Panc1 (cell line): ENCODE measurements around the gene CEMIP. TPM values are rescaled to one million over a fixed set of nuclear protein-coding genes. Genes with fewer than 3 reads are reported as not detected.

Experiments used
- ATAC-seq: fragments of 200-7000 bp; cut with Tn5 transposase; 2 replicates; pipeline ENCODE4 v1.9.1; 2020; ENCODE audit warnings: mild to moderate bottlenecking, moderate library complexity
- BruUV-seq: library from RNA; stranded (reverse); fragments of 400-500 nt; replicated peaks from 2 replicates; lab custom pipeline; 2021; lab: Mats Ljungman, UMichigan
- CTCF ChIA-PET: fragments of 300-600 bp; sonication (Branson Sonifier 250); formaldehyde crosslinking; loops from one replicate; lab custom pipeline; 2022; ENCODE audit warnings: antibody characterized with exemption; lab: Charles Lee
- POLR2A ChIA-PET: fragments of 300-600 bp; sonication (Branson Sonifier 250); formaldehyde crosslinking; loops from one replicate; lab custom pipeline; 2022; ENCODE audit warnings: antibody characterized with exemption; lab: Charles Lee
- DNase-seq: peaks from one replicate; pipeline ENCODE4 v3.0.0-alpha.2; 2010; ENCODE audit warnings: low read depth, low spot score
- H3K27ac ChIP-seq: 2 replicates; pipeline ENCODE4 v1.5.1; 2011; ENCODE audit warnings: mild to moderate bottlenecking, low read length, inconsistent platforms
- H3K27me3 ChIP-seq: fragments of 200-500 bp; sonication (Bioruptor generic); 2 replicates; pipeline ENCODE4 v1.6.0; 2014; ENCODE audit warnings: low read length, inconsistent platforms; ENCODE audit not compliant: control insufficient read depth, insufficient read depth
- H3K36me3 ChIP-seq: fragments of 200-500 bp; sonication (Bioruptor generic); 2 replicates; pipeline ENCODE4 v1.5.1; 2014; ENCODE audit warnings: inconsistent platforms, mild to moderate bottlenecking, low read length, moderate library complexity; ENCODE audit not compliant: control insufficient read depth, insufficient read depth
- H3K4me1 ChIP-seq: 2 replicates; pipeline ENCODE4 v1.5.1; 2011; ENCODE audit warnings: inconsistent platforms, mild to moderate bottlenecking, low read length, moderate library complexity; ENCODE audit not compliant: control insufficient read depth, insufficient read depth
- H3K4me3 ChIP-seq, 2 experiments: 2 replicates each; pipeline ENCODE4 v1.5.1; 2011 to 2012; ENCODE audit warnings: low read depth in 2 of 2, low read length in 2 of 2, mild to moderate bottlenecking in 2 of 2, inconsistent platforms in 1 of 2, moderate library complexity in 1 of 2
- H3K9me3 ChIP-seq: fragments of 200-500 bp; sonication (Bioruptor generic); 2 replicates; pipeline ENCODE4 v1.5.1; 2014; ENCODE audit warnings: low read depth, mild to moderate bottlenecking, inconsistent platforms, low read length, moderate library complexity; ENCODE audit not compliant: control insufficient read depth, insufficient read depth
- CTCF ChIP-seq: fragments of 450-650 bp; IDR thresholded peaks from 2 replicates; pipeline ENCODE4 v1.5.1; 2017; ENCODE audit warnings: mild to moderate bottlenecking
- POLR2AphosphoS5 ChIP-seq: IDR thresholded peaks from 2 replicates; pipeline ENCODE4 v1.6.1; 2012; ENCODE audit warnings: mild to moderate bottlenecking, low read depth, low read length, moderate library complexity
- REST ChIP-seq, 2 experiments: IDR thresholded peaks; 2 replicates each; pipeline ENCODE4 v1.6.1; 2011 to 2012; ENCODE audit warnings: low read depth in 2 of 2, control low read depth in 1 of 2, low read length in 1 of 2, mild to moderate bottlenecking in 1 of 2, moderate library complexity in 1 of 2; ENCODE audit not compliant: insufficient read depth in 1 of 2
- SIN3A ChIP-seq: IDR thresholded peaks from 2 replicates; pipeline ENCODE4 v1.6.1; 2012; ENCODE audit warnings: low read depth, mild to moderate bottlenecking, low read length, moderate library complexity, borderline replicate concordance; ENCODE audit not compliant: insufficient read depth
- TCF7L2 ChIP-seq: IDR thresholded peaks from 2 replicates; pipeline ENCODE4 v1.6.1; 2011; ENCODE audit warnings: mild to moderate bottlenecking, low read depth, low read length, inconsistent platforms
- in situ Hi-C: cut with HindIII; loops from 2 replicates; pipeline ENCODE4 v1.10.0; 2016; ENCODE audit warnings: low sequenced_read_pairs, low pct_unique_long_range_greater_than_20kb
- intact Hi-C: fragments of 100-400 bp; cut with micrococcal nuclease; formaldehyde crosslinking; loops from one replicate; pipeline ENCODE4 v1.10.0; 2022; ENCODE audit not compliant: unreplicated experiment
- total RNA-seq: library from RNA; stranded (reverse); gene quantifications from one replicate; pipeline ENCODE4 v1.2.1, GENCODE V29; 2021; ENCODE audit not compliant: unreplicated experiment

The CEMIP gene
- total RNA-seq, 1 experiment from 2014 or later: 0.46 TPM

GRCh38 chr15:80950291-80951078, 171.3 kb downstream of the CEMIP start:
- H3K36me3 ChIP-seq: no peaks in the 10 kb centered on the region
- no TSS peak for BruUV-seq
- H3K4me3 ChIP-seq: no peak overlapping the region
- H3K4me1 ChIP-seq: no peaks in the 10 kb centered on the region
- no peaks in the 10 kb centered on the region for H3K9me3 ChIP-seq
- intact Hi-C loops (no loop called here), in situ Hi-C loops (no loop called here)
- DNase-seq: no peak
- ATAC-seq: no peak
- no peak overlapping the region for H3K27ac ChIP-seq
- TF ChIP-seq POLR2AphosphoS5 (no peak), REST (IDR thresholded peaks at IDR 0.05; ENCODE audit: insufficient read depth in 1 of 2, low read depth in 2 of 2, low read length in 1 of 2) (no peak), SIN3A (no peak), CTCF (no peak), TCF7L2 (no peak)
- H3K27me3 ChIP-seq: no peaks in the 10 kb centered on the region
- POLR2A ChIA-PET: interaction anchor here (0.5 kb wide), 1 partner anchor 884 kb away, joined by 4 read pairs; no protein-coding TSS in a partner anchor
- CTCF ChIA-PET: no interaction called here

- Histone ChIP-seq H3K36me3 (no peaks in the 10 kb centered on the region), H3K27me3 (no peaks in the 10 kb centered on the region), H3K9me3 (no peaks in the 10 kb centered on the region), H3K27ac (no peak overlapping the region), H3K4me1 (0 out of 2 replicates have a peak, but pooled peaks cover 3% of the 10 kb centered on the region), H3K4me3 (no peak overlapping the region)
- in situ Hi-C loops (no loop called here), intact Hi-C loops (no loop called here)
- ChIA-PET CTCF (no interaction called here), POLR2A (no interaction called here)
- TF ChIP-seq POLR2AphosphoS5 (no peak), SIN3A (no peak), TCF7L2 (no peak), CTCF (no peak), REST (IDR thresholded peaks at IDR 0.05; ENCODE audit: insufficient read depth in 1 of 2, low read depth in 2 of 2, low read length in 1 of 2) (no peak)
- no peak for ATAC-seq
- no peak for DNase-seq
- no TSS peak for BruUV-seq
Observed at GRCh38 chr15:80951941-80952340, 172.8 kb downstream of the CEMIP start.
